ENCODE results near the gene ISCA2.
"Not testable (repeated sequence)": the region's sequence is repeated elsewhere in the genome, so short reads cannot be mapped to it uniquely, and the experiment has no call there.

Gene ISCA2

DNA sequence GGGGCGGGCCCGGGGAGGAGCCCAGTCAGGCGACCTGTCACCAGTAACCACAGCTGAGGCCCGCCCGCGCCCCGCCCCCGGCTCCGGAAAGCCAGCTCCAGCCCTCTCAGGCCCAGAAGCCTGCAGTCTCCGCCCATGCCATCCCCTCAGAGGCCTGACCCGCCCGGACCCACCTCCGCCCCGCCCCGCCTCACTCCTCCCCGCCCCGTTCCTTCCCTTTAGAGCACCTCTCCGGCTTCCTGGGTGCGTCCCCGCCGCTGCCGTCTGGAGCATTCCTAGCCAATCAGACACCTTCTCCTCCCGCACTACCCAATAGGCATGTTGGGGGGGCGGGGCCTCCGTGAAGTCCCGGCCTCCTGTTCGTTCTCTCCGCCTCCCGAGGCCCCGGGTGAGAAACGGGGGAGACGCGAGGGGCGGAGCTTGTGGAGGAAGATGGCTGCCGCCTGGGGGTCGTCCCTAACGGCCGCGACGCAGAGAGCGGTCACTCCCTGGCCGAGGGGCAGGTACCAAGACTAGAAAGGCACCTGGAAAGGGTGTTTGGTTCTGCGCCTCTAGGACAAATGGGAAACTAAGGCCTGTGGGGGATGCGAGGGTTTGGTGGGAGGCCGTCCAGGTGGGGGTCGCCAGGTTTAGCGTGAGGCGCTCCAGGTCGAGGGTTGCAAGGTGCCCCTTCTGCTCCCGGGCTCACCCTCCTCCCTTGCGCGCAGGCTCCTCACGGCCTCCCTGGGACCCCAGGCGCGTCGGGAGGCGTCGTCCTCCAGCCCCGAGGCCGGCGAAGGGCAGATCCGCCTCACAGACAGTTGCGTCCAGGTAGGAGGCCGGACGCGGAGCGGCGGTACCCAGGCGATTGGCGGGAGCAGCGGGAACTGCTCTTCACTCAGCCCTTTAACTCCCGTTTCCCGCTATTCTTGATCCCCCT lies at the start of gene ISCA2:
Gene ISCA2, plus strand, starts transcription at position 423 of the 919 bp plus-strand sequence. Its CDS starts 10 bp downstream, at position 433.
- DNase-seq, result peak; percentile 90

DNA sequence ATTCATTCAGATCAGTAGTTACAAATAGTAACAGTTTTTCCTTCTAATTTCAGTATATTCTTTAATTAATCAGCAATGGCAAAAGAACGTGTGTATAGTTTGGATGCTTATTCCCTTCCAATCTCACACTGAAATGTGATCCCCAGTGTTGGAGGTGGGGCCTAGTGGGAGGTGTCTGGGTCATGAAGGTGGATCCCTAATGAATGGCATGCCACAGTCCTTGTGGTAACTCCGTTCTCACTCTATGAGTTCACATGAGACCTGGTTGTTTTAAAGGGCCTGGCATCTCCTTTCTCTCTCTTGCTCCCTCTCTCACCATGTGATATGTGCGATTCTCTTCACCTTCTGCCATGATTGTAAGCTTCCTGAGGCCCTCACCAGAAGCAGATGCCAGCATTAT lies 48.7 kb upstream of the ISCA2 start:
- no peak for DNase-seq

DNA sequence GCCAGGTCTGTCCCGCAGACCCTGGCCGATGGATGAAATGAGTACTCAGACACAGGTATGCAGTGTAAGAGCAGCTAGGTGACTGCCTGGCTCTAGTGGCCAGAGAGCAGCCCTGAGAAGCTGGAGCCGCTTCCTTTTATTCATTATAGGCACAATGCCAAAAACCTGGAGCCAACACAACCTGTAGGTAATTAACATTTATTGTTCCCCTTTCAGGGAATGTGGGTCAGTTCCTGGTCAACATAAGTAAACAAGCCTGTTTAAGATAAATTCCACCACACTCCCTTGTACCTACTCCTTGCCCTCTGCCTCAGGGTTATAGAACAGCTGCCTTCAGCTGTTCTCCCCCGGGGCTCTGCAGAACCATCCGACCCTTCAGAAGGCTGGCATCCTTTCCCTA lies 39.2 kb upstream of the ISCA2 start:
- not testable (repeated sequence) for DNase-seq

- DNase-seq, result no peak
Observed at GRCh38 chr14:74456684-74457564, 36.6 kb upstream of the ISCA2 start.

DNA sequence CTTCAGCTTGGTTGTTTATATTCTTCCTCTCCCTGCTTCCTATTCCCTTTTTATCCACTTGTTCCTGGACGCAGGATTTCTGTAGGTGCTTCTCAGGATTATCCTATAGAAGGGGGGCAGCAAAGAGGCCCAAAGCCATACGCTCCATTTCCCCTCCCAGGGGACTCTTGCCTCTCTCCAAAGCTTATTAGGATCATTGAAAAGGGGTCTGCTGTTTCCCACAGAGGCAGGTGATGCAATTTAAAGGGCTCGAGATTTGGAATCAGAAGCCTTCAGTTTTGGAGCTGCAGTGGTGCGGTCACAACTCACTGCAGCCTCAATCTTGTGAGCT lies 36.0 kb upstream of the ISCA2 start:
- no peak for DNase-seq

GRCh38 chr14:74459289-74459946 lies 34.1 kb upstream of the ISCA2 start:
- no peak for DNase-seq

GRCh38 chr14:74459976-74460375 lies 33.6 kb upstream of the ISCA2 start:
- no peak for DNase-seq

DNA sequence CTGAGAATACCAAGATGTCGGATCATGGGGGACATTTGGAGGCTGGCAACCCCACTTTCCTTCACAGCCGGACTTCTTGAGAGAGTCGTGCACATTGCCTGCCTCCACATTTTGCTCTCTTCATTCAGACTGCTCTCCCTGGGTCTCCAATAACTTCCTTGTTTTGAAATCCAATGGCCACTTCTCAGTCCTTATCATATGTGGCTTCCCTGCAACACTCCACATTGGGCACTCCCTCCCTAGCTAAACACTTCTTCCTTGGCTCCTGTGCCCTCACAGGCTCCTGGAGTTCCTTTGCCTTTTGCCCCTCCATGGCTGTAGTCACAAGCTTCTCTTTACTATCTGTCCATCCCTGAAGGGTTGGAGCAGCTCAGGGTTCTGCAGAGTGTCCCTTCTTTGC lies 30.6 kb upstream of the ISCA2 start:
- no peak for DNase-seq

GRCh38 chr14:74463697-74464096 lies 29.9 kb upstream of the ISCA2 start:
- no peak for DNase-seq

- no peak for DNase-seq
Observed at GRCh38 chr14:74464785-74465184, 28.8 kb upstream of the ISCA2 start.

- no peak for DNase-seq
Observed at GRCh38 chr14:74465335-74465734, 28.2 kb upstream of the ISCA2 start.

GRCh38 chr14:74468513-74468912 lies 25.1 kb upstream of the ISCA2 start:
- no peak for DNase-seq

DNA sequence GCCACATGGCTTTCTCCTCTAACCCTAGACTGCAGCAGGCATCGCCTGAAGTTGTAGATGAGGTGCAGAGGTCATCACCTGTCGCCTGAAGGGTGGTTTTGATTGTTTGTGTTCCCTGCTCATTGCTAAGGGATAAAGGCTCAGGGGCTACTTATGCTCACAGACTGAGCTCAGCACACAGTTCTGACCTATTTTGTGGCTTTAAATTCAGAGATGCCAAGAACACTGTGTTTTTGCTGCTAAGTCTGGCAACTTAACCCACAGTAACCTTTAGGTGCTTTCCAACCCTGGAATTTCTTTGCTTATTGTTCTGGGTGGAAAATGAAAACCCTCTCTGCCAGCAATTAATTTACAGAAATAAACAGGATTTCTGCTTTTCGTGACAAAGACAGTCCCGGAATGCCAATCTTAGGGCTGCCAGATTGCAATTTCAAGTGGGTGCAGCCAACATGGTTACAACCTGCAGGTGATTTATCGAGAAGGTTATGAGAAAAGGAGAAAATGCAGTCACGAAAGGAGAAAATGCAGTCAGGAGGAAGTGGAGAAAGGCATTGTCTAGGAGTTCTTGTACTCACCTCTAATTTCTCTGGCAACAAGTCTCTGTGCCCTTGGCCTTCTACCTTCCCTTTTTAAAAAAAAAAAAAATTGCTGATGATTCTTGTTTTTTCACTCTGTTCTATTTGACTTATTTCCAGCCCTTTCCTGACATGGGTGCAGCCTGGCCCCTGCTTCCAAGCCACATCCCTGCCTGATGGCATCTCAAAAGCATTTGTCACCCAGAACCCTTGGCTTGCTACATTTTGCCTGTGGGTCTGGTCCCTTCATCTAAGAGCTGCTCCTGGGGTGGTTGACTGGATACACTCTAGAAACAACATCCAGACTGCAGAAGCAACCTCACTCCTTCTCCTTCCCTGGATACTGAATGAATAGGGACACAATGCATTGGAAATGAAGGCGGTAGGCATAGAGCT lies 23.7 kb upstream of the ISCA2 start:
- DNase-seq, result no peak

GRCh38 chr14:74472601-74473000 lies 21.0 kb upstream of the ISCA2 start:
- no peak for DNase-seq

DNA sequence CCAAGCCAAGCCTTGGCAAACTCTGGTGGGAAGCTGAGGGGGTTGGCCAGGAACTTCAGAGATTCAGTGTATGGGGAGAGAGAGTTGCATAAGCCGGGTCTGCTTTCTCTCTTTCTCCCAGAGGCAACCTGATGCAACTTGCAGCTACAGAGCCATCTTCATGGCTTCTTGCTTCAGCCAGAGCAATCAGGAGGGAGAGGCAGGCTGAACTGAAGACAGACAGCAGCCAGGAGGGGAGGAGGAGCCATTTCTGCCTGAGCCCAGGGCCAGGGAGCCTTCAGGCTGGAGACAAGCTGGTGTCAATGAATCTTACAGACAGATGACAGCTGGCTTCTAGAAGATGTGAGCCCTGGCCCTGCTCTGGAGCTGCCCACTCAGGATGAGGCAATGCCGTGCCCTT lies 19.2 kb upstream of the ISCA2 start:
- DNase-seq, result no peak

GRCh38 chr14:74475678-74476077 lies 17.9 kb upstream of the ISCA2 start:
- no peak for DNase-seq

GRCh38 chr14:74476107-74476506 lies 17.5 kb upstream of the ISCA2 start:
- DNase-seq, result no peak

DNA sequence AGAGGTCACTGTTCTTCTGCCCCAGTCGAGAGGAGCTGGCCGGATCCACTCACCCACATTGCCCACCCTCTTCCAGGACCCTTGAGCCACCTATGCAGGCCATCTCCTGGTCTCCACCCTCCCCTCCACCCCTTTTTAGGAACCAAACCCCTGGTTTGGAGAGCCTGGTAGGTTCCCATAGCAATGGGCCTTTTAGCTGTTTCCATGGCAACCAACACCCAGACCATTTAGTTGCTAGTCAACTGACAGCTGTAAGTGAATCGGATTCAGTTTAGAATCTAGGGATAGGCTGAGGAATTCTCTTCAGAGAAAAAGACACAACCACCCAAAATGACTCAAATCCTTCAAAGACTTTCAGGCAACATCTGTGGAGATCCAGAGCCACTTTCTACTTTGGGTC lies 17.0 kb upstream of the ISCA2 start:
- DNase-seq, result no peak

GRCh38 chr14:74478996-74479635 lies 14.4 kb upstream of the ISCA2 start:
- DNase-seq, result no peak

DNA sequence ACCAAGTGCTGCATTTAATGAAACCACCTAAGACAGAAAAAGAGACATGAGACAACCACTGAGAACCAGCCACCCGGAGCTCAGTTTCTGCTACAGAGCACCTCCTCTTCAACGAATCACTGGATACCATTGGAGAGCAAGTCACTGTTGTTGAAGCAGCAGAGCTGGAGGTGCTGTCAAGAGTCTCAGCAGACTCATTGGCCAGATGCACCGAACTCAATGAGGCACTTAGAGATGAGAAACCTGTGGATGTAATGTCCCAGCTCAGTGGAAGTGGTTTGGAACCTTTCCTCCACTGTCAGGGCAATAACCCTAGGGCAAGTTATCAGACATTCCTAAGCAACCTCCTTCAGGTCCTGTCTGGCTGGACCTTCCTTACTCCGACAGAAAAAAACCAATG lies 13.5 kb upstream of the ISCA2 start:
- DNase-seq, result no peak

- no peak for DNase-seq
Observed at GRCh38 chr14:74482571-74482970, 11.0 kb upstream of the ISCA2 start.

DNA sequence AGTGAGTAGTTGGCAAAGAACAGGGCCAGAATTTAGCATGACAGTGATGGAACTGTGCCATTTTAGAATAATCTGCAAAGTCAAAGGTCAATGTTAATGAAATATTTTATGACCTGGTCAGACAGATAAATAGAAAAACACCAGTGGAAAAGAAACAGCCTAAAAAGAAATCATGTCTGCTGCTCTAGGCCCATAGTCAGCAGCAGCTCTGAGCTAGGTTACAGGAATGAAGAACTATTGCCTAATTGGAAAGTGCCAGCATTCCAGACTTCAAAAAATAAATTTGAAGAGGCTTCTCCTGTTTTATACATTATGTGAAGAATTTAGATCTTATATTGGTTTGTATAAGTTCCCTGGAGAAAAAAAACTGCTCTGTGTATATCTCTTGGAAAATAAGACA lies 10.2 kb upstream of the ISCA2 start:
- no peak for DNase-seq

All from GF-D8 (cell line).